ENCODE measurements around the gene DPY30.
"Not testable (repeated sequence)": the region's sequence is repeated elsewhere in the genome, so short reads cannot be mapped to it uniquely, and the experiment has no call there.

The DPY30 gene

DNA sequence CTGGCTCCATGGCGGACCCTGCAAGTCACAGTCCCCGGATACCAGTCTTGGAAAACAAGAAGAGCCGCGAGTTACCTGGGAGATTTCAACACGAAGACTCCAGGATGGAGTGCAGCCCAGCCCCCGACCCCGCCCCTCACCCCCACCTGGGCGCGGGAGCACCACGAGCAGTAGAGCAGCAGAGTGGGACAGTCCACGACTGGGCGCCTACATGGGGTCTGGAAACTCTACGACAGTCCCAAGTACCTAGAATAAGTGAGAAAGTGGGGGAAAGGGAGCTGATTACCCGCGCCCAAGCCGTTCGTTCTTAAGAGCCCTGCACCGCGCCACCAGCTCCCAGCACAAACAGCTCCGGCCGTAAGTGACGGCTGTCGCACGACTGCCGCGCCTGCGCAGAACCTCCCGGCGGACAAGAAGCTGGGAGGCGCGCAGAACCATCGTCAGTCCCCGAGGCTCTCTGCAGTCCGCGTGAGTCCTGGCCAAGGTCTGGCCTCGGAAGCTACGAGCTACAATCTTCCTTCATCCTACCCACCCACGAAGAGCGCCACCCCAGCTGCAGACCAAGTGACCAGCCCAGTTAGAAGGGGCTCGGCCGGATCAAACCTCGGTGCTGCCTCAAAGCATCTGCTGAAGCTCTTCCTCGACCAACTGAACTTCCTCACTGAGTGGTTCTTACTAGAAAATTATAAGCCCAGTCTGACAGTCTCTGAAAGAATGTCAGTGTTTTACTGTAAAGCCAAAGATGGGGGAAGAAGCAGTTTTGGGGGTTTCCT lies at the start of gene DPY30:
Gene DPY30, minus strand, starts transcription at position 359 of the 773 bp plus-strand sequence. Its CDS starts 349 bp downstream, at position 10.
- DNase-seq (ENCODE audit: low spot score), result peak; percentile 98

DNA sequence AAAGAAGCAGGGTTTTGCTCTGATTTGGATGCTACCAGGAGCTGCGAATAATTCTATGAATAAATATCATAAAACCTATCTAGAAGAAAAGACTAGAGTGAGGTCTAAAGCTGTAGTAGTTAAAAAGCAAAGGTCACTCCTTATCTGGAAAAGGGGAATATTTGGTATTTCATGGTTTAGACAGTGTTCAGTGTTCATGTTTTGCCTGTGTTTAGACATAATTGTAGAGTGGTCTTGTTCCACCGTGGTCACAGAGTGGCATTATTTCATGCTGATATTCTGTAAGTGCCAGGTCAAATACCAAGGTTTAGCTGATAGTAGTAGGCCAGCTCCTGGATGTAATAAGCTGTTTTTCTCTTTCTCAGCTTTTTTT lies 34.5 kb upstream of the DPY30 start:
- DNase-seq (ENCODE audit: low spot score), result no peak

DNA sequence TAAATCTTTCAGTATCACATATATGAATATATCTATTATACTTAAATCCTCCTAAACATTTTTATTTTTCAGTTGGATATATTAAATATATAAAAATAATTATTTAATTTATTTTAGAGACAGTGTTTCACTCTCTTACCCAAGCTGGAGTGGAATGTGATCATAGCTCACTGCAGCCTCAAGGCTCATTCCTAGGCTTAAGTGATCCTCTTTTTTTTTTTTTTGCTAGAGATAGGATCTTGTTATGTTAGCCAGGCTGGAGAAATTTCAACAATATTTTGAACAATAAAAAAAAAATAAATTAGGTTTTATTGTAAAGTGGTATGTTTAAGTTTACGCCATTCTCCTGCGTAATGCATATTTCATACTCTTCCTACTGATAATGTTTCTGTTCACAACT lies 27.9 kb upstream of the DPY30 start:
- no peak for DNase-seq (ENCODE audit: low spot score)

DNA sequence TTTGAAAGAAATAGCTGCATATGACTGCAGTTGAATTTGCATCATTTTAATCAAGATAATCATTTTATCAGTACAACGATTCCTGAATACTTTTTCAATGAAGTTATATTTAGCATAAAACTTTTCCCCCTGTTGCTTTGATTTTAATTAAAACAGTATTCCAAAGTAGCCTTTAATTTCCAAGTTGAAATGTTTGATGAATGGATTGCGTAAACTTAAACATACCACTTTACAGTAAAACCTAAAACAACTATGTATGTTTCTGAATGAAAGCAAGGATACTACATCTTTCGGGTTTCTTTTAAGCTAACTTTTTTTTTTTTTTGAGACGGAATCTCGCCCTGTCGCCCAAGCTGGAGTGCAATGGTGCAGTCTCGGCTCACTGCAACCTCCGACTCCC lies 25.1 kb upstream of the DPY30 start:
- no peak for DNase-seq (ENCODE audit: low spot score)

DNA sequence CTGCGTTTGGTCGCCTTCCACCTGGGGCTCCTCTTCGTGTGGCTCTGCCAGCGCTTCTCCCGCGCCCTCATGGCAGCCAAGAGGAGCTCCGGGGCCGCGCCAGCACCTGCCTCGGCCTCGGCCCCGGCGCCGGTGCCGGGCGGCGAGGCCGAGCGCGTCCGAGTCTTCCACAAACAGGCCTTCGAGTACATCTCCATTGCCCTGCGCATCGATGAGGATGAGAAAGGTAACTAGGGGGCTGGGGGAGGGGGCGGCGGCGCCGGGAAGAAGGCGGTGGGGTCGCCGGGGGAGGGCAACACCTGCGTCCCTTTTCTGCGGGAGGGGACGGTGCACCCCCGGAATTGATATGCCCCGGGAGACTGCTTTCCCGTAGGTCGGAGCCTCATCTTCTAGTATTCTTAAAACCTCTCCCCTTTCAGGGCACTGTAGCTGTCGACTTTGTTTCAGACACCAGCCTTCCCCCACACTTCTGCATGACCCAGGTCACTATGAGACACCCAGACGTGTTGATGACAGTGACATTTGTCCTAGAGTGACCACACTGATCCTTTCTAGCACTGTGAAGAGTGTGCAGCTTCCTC lies 24.5 kb upstream of the DPY30 start:
- peak; percentile 29 for DNase-seq (ENCODE audit: low spot score)

DNA sequence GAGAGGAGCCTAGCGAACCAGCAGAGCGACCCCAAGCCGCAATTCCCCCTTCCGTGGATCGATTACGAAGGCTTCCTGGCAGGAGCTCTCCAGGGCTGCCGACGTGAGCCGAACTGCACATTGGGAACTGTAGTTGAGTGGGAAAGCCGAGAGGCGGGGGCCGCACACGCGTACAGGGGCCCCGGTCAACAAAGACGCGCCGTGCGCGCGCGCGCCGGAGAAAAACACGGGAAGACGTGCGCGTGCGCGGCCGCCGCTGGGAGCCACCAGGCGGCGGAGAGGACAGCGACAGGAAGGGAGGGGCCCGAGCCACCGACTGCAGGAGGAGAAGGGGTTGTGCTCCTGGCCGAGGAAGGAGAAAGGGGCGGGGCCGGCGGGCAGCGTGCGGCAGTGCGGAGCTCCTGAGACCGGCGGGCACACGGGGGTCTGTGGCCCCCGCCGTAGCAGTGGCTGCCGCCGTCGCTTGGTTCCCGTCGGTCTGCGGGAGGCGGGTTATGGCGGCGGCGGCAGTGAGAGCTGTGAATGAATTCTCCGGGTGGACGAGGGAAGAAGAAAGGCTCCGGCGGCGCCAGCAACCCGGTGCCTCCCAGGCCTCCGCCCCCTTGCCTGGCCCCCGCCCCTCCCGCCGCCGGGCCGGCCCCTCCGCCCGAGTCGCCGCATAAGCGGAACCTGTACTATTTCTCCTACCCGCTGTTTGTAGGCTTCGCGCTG lies 23.9 kb upstream of the DPY30 start, which contains the start of gene SPAST:
Gene SPAST, plus strand, starts transcription at position 247 of the 711 bp plus-strand sequence. Its CDS starts 276 bp downstream, at position 523.
- DNase-seq (ENCODE audit: low spot score), result peak; percentile 100

DNA sequence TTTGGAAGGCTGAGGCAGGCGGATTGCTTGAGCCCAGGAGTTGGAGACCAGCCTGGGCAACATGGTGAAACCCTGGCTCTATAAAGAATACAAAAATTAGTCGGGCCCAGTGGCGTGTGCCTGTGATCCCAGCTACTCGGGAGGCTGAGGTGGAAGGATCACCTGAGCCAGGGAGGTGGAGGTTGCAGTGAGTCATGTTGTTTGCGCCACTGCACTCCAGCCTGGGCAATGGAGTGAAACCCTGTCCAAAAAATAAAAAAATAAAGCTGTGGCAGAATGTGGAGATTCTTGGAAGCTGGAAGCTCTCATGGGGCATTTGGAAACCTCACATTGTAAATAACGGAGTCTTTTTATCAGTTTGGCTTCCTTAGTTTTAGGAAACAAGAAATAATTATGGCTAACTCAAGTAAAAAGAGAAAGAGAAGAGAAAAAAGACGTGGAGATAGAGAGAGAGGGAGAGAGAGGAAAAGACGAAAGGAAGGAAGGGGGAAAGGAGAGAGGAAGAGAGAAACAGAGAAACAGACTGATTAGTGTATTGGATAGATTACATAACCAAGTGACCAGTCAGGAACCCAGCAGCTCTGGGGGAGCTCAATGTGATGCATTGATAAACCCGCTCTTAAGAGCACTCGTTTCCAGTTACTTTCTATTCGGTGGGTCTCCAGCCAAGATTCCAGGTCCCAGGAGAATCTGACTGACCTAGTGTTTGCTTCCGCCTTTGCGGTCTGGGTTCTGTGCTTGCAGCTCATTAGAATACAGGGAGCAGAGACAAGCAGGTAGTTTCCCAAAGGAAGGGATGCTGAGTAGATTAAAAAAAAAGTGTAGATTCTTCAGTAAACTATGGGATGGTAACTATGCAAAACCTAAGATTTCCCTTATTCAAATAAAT lies 22.6 kb upstream of the DPY30 start:
- peak; percentile 20 for DNase-seq (ENCODE audit: low spot score)

DNA sequence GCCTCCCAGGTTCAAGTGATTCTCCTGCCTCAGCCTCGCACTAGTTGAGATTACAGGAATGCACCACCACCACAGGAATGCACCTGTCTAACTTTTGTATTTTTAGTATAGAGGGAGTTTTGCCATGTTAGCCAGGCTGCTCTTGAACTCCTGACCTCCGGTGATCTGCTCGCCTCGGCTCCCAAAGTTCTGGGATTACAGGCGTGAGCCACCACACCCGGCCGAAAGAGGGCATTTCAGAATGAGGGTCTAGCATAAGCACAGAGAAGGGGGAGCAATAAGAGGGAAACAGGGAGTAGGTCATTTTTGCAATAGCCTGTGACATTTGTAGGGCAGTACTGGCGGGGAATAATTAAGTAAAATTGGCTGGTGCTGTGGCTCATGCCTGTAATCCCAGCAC lies 21.8 kb upstream of the DPY30 start:
- no peak for DNase-seq (ENCODE audit: low spot score)

DNA sequence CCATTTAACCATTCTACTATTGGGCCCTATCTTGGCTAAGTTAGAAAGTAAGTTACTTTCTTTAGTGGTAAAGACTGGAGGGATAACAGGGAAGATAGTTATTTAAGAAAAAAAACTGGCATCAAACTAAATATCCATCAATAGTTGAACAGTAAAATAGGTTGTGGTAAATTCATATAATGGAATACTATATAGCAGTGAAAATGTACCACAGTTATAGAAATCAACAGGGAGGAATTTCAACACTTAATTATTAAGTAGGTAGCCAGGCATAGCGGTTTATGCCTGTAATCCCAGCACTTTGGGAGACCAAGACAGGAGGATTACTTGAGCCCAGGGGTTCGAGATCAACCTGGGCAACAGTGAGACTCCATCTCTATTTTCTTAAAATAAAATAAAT lies 20.7 kb upstream of the DPY30 start:
- no peak for DNase-seq (ENCODE audit: low spot score)

DNA sequence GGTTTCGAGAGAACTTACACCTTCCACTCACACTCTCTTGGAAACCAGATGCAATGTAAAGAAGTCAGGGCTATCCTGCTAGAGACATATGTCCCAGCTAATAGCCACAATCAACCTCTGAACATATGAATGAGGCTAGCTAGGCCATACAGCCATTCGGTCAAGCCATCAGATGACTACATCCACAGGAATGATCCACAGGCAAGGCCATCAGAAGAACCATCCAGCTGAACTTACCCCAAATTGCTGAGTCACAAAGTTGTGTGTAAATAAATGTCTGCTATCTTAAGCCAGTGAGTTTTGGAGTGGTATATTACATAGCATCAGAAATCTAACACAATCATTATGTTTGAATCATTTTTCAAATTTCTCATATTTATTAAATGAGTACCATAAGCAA lies 18.5 kb upstream of the DPY30 start:
- no peak for DNase-seq (ENCODE audit: low spot score)

DNA sequence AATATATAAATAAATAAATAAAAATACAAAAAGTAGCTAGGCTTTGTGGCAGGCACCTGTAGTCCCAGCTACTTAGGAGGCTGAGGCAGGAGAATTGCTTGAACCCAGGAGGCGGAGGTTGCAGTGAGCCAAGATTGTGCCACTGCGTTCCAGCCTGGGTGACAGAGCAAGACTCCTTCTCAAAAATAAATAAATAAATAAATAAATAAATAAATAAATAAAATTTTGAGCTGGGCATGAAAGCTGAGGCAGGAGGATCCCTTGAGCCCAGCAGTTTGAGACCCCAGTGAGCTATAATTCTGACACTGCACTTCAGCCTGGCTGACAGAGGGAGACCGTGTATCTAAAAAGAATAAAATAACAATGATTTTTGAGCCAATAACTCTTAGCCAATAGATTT lies 15.0 kb upstream of the DPY30 start:
- not testable (repeated sequence) for DNase-seq (ENCODE audit: low spot score)

DNA sequence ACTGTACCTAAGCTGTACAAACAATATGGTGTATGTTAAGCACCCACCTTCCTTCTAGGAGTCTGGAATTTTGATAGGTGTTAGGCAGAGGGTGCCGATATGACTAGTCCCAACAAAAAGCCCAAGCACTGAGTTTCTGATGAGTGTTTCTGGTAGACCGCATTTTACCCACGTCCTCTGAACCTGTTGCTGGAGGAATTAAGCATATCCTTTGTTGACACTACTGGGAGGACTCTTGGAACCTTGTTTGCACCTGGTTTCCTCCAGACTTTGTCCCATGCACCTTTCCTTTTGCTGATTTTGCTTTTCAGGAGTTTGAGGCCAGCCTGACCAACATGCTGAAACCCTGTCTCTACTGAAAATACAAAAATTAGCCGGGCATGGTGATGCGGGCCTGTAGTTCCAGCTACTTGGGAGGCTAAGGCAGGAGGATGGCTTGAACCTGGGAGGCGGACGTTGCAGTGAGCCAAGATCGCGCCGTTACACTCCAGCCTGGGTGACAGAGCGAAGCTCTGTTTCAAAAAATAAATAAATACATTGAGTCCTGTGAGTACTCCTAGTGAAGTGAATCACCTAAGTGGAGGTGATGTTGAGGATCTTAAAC lies 12.3 kb upstream of the DPY30 start:
- DNase-seq (ENCODE audit: low spot score), result no peak

DNA sequence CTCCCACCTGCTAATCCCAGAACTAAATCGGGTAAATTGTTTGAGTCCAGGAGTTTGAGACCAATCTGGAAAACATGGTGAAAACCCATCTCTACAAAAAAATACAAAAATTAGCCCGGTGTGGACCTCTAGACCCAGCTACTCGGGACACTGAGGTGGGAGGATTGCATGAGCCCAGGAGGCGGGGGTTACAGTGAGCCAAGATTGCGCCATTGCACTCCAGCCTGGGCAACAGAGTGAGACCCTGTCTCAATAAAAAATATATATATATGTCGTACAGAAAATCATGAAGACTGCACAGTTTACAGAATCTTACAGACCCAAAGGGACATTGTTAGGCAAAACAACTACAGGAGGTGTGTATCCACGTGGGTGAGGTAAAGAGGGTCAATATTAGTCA lies 4.0 kb upstream of the DPY30 start:
- no peak for DNase-seq (ENCODE audit: low spot score)

DNA sequence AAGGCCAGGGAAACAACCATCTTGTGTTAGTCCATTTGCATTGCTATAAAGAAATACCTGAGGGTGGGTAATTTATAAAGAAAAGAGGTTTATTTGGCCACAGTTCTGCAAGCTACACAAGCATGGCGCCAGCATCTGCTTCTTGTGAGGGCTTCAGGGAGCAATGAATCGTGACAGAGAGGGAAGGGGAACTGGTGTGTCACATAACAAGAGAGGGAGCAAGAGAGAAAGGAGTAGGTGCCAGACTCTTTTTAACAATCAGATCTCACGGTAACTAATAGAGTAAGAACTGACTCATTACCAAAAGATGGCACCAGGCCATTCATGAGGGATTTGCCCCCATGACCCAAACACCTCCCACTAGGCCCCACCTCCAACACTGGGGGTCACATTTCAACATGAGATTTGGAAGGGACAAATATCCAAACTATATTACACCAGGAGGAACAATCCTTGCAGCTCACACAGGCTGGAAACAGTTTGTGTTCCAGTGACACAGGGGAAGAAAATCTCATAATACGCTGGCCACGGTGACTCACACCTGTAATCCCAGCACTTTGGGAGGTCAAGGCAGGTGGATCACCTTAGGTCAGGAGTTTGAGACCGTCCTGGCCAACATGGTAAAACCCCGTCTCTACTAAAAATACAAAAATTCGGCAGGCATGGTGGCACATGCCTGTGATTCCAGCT lies 5.3 kb downstream of the DPY30 start:
- not testable (repeated sequence) for DNase-seq (ENCODE audit: low spot score)

DNA sequence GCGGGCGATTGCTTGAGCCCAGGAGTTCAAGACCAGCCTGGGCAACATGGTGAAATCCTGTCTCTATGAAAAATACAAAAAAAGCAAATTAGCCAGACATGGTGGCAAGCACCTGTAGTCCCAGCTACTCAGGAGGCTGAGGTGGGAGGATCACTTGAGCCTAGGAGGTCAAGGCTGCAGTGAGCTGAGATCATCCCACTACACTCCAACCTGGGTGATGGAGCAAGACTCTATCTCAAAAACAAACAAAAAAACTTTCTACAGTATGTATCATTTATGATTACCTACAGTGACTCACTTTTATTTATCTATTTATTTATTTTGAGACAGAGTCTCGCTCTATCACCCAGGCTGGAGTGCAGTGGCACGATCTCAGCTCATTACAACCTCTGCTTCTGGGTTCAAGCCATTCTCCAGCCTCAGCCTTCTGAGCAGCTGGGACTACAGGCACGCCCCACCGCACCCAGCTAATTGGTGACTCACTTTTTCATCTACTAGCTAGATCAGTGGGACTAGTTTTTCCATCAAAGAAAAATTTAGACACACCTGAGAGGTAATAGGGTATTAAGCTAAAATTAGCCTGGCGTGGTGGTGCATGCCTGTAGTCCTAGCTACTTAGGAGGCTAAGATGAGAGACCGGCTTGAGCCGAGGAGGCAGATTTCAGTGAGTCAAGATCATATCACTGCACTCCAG lies 20.7 kb downstream of the DPY30 start:
- not testable (repeated sequence) for DNase-seq (ENCODE audit: low spot score)

DNA sequence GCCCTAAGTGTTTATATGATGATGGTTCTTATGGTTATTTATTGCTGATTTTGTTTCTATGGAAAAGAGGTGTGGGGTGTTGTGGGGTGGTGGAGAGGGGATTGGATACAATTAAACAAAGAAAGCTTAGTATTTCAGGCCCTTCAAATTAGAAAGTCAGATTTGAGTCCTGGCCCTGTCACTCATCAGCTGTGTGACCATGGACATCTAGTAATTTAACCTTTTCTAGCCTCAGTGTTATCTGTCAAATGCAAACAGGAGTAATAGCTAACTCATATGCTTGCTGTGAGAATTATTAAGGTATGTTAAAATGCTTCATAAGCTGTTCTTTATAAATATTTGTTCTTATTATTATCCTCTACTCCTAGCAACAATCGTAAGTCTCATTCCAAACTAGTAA lies 26.7 kb downstream of the DPY30 start:
- no peak for DNase-seq (ENCODE audit: low spot score)

DNA sequence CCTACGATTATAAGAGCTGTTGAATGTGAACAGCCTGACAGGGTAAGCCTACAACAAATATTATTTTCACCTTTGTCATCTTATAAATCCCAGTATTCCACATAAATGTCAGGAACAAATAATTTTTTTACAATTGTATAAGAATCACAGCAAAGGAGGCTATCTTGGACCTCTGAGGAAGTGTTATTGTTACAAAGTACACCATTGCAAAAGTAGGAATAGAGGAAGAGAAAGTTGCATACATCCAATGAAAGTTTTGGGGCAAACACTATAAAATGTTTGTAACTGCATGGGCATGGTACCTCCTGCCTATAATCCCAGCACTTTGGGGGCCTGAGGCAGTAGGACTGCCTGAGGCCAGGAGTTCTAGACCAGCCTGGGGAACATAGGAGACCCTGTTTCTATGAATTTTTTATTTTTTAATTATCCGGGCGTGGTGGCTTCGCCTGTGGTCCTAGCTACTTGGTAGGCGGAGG lies 28.1 kb downstream of the DPY30 start:
- DNase-seq (ENCODE audit: low spot score), result no peak

DNA sequence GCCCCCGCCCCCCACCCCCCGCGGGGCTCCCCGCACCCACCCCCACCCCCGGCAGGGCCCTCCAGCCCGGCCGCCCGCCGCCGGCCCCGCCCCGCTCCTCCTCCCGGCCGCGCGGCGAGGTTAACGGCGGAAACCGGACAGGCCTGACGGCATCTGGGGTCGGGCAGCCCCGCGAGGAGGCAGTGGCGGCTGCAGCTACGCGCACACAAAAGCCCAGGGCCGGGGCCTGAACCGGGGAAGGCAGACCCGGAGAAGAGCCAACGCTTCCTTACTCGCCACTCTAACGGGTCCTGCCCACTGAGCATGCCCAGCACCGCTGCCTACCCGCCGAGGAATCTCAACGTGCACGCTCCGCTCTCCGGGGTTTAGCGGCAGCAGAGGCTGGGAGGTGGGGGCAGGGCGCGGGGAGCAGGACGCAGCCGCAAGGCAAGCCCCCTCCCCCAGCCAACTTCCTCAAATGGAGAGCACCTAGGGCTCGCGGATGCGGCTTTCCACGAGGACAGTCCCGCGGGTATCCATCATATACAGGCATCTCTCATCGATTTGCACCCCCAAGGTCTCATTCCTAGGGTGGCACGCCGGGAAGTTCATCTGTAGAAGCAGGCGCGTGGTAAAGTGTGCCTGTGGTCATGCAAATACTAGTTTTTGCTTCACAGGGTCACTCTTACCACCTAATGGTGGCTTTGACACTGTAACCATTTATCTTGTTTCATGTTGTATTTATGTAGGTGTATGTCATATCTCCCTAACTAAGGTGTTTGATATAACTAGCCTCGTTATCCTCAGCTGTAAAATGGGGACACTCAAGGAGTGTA lies 28.7 kb downstream of the DPY30 start, which contains the start of gene MEMO1:
Gene MEMO1, minus strand, starts transcription at position 339 of the 815 bp plus-strand sequence. CDS start 761 bp downstream, outside the sequence.
- DNase-seq (ENCODE audit: low spot score), result peak; percentile 97

DNA sequence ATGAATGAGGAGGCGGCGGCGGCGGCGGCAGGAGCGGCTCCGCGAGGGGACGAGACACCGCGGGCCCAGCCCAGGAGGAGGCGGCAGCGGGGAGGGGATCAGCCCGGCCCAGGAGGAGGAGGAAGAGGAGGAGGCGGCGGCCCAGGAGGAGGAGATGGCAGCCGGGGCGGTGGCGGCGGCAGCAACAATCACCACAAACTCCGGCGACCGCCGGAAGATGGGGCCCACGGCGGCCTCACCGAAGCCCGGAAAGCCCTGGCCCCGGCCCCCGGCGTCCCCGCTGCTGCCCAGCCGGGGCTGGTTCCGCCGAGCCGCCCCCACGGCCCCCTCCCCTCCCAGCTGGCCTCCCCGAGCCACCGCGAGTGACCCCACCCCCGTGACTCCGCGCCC lies 29.3 kb downstream of the DPY30 start:
- peak; percentile 25 for DNase-seq (ENCODE audit: low spot score)

Measured in AG20443 (cell line).